H9 (cell line): Measurements from ENCODE around the gene PTPRH. TPM values are rescaled to one million over a fixed set of nuclear protein-coding genes. Genes with fewer than 3 reads are reported as not detected.

Experiments used
- DNase-seq: peaks from one replicate; pipeline ENCODE4 v3.0.0-alpha.2; 2017
- H2AFZ ChIP-seq: one replicate; pipeline ENCODE4 v1.6.1; 2013; ENCODE audit warnings: mild to moderate bottlenecking, low read length, control low read depth, moderate library complexity
- H2AK5ac ChIP-seq: 2 replicates; pipeline ENCODE4 v1.6.1; 2013; ENCODE audit warnings: low read length, control low read depth, mixed read lengths; ENCODE audit not compliant: insufficient read length
- H2BK120ac ChIP-seq: one replicate; pipeline ENCODE4 v1.6.1; 2013; ENCODE audit warnings: low read depth, mild to moderate bottlenecking, low read length, control low read depth, inconsistent platforms; ENCODE audit not compliant: poor library complexity, severe bottlenecking
- H2BK12ac ChIP-seq: 2 replicates; pipeline ENCODE4 v1.6.1; 2013; ENCODE audit warnings: low read length, control low read depth, mixed read lengths, low read depth; ENCODE audit not compliant: insufficient read length
- H2BK15ac ChIP-seq: 2 replicates; pipeline ENCODE4 v1.6.1; 2013; ENCODE audit warnings: low read depth, low read length, control low read depth
- H2BK20ac ChIP-seq: one replicate; pipeline ENCODE4 v1.6.1; 2013; ENCODE audit warnings: low read depth, mild to moderate bottlenecking, low read length, control low read depth, inconsistent platforms; ENCODE audit not compliant: poor library complexity, severe bottlenecking
- H2BK5ac ChIP-seq: 2 replicates; pipeline ENCODE4 v1.6.1; 2013; ENCODE audit warnings: low read length, control low read depth, mixed read lengths; ENCODE audit not compliant: insufficient read length
- H3K14ac ChIP-seq: 2 replicates; pipeline ENCODE4 v1.6.1; 2013; ENCODE audit warnings: low read length, control low read depth; ENCODE audit not compliant: insufficient read depth
- H3K18ac ChIP-seq: 2 replicates; pipeline ENCODE4 v1.6.1; 2013; ENCODE audit warnings: low read depth, mild to moderate bottlenecking, mixed read lengths, low read length, control low read depth; ENCODE audit not compliant: insufficient read length
- H3K23ac ChIP-seq: 2 replicates; pipeline ENCODE4 v1.6.1; 2013; ENCODE audit warnings: low read length, control low read depth, mixed read lengths, low read depth; ENCODE audit not compliant: insufficient read length
- H3K23me2 ChIP-seq: 2 replicates; pipeline ENCODE4 v1.6.1; 2013; ENCODE audit warnings: low read depth, mild to moderate bottlenecking, mixed read lengths, low read length, control low read depth; ENCODE audit not compliant: insufficient read length, poor library complexity, severe bottlenecking
- H3K27ac ChIP-seq: 2 replicates; pipeline ENCODE4 v1.5.1; 2013; ENCODE audit warnings: low read length, control low read depth, mixed read lengths, low read depth; ENCODE audit not compliant: insufficient read length
- H3K27me3 ChIP-seq: 2 replicates; pipeline ENCODE4 v1.6.1; 2013; ENCODE audit warnings: low read length, control low read depth, inconsistent platforms; ENCODE audit not compliant: insufficient read depth
- H3K4ac ChIP-seq: 2 replicates; pipeline ENCODE4 v1.6.1; 2013; ENCODE audit warnings: low read depth, mild to moderate bottlenecking, control low read depth, inconsistent platforms, low read length, moderate library complexity
- H3K4me1 ChIP-seq: 2 replicates; pipeline ENCODE4 v1.6.1; 2013; ENCODE audit warnings: low read length, control low read depth, inconsistent platforms; ENCODE audit not compliant: insufficient read depth
- H3K4me2 ChIP-seq: 2 replicates; pipeline ENCODE4 v1.6.1; 2013; ENCODE audit warnings: low read length, control low read depth, mixed read lengths; ENCODE audit not compliant: insufficient read length, insufficient read depth
- H3K56ac ChIP-seq: 2 replicates; pipeline ENCODE4 v1.6.1; 2013; ENCODE audit warnings: low read depth, mild to moderate bottlenecking, mixed read lengths, low read length, control low read depth; ENCODE audit not compliant: insufficient read length
- H3K79me1 ChIP-seq: 2 replicates; pipeline ENCODE4 v1.6.1; 2013; ENCODE audit warnings: low read depth, mild to moderate bottlenecking, moderate library complexity, low read length, control low read depth, inconsistent platforms; ENCODE audit not compliant: insufficient read depth, poor library complexity, severe bottlenecking
- H3K79me2 ChIP-seq: 2 replicates; pipeline ENCODE4 v1.6.1; 2013; ENCODE audit warnings: low read length, control low read depth, inconsistent platforms; ENCODE audit not compliant: insufficient read depth
- H3K9ac ChIP-seq: 2 replicates; pipeline ENCODE4 v1.6.1; 2013; ENCODE audit warnings: low read length, control low read depth, mixed read lengths; ENCODE audit not compliant: insufficient read length; ENCODE audit errors: extremely low read depth
- H3K9me3 ChIP-seq: one replicate; pipeline ENCODE4 v1.6.1; 2013; ENCODE audit warnings: low read depth, low read length, inconsistent platforms; ENCODE audit not compliant: control insufficient read depth
- H3T11ph ChIP-seq: one replicate; pipeline ENCODE4 v1.6.1; 2013; ENCODE audit warnings: mild to moderate bottlenecking, low read length, control low read depth, inconsistent platforms
- H4K20me1 ChIP-seq: one replicate; pipeline ENCODE4 v1.6.1; 2013; ENCODE audit not compliant: control insufficient read depth, insufficient read length, insufficient read depth
- H4K5ac ChIP-seq: 2 replicates; pipeline ENCODE4 v1.6.1; 2013; ENCODE audit warnings: low read depth, mild to moderate bottlenecking, mixed read lengths, low read length, control low read depth; ENCODE audit not compliant: insufficient read length
- H4K8ac ChIP-seq: replicated peaks from 2 replicates; pipeline ENCODE4 v1.6.1; 2013; ENCODE audit warnings: low read length, control low read depth, mixed read lengths, low read depth; ENCODE audit not compliant: insufficient read length
- H4K91ac ChIP-seq: 2 replicates; pipeline ENCODE4 v1.6.1; 2013; ENCODE audit warnings: low read depth, mild to moderate bottlenecking, moderate library complexity, mixed read lengths, low read length, control low read depth; ENCODE audit not compliant: insufficient read length
- H3K27ac Mint-ChIP-seq, 3 experiments: 2 replicates in 2 of 3; 3 replicates in 1 of 3; pipeline ENCODE4 v1.8.0; 2020 to 2021; ENCODE audit warnings: mixed read lengths in 3 of 3, mild to moderate bottlenecking in 1 of 3, moderate library complexity in 1 of 3
- H3K27me3 Mint-ChIP-seq: 2 replicates; pipeline ENCODE4 v1.8.0; 2021; ENCODE audit warnings: low read depth, mild to moderate bottlenecking, moderate library complexity, mixed read lengths
- H3K36me3 Mint-ChIP-seq, 3 experiments: 2 replicates in 2 of 3; 3 replicates in 1 of 3; pipeline ENCODE4 v1.8.0; 2020 to 2021; ENCODE audit warnings: low read depth in 3 of 3, mixed read lengths in 3 of 3; ENCODE audit not compliant: insufficient read depth in 1 of 3
- H3K4me1 Mint-ChIP-seq, 2 experiments: 2 replicates each; pipeline ENCODE4 v1.8.0; 2020; ENCODE audit warnings: mixed read lengths in 2 of 2
- H3K4me3 Mint-ChIP-seq, 2 experiments: 2 replicates in 1 of 2; 3 replicates in 1 of 2; pipeline ENCODE4 v1.8.0; 2020 to 2021; ENCODE audit warnings: mild to moderate bottlenecking in 2 of 2, mixed read lengths in 2 of 2, moderate library complexity in 1 of 2
- H3K9me3 Mint-ChIP-seq, 2 experiments: 2 replicates in 1 of 2; 3 replicates in 1 of 2; pipeline ENCODE4 v1.8.0; 2020; ENCODE audit warnings: mild to moderate bottlenecking in 2 of 2, mixed read lengths in 2 of 2, moderate library complexity in 1 of 2
- WGBS: extraction: QIAGEN DNeasy Blood & Tissue Kit; methylation state at CpG from one replicate; pipeline ENCODE4 v1.1.7; 2013; ENCODE audit warnings: missing lambda C conversion rate, low lambda C conversion rate, mixed read lengths; ENCODE audit not compliant: insufficient read length; ENCODE audit errors: extremely low coverage; 5-methylcytosine and 5-hydroxymethylcytosine counted together
- total RNA-seq: library from RNA; stranded (reverse); gene quantifications from 2 replicates; pipeline ENCODE4 v1.2.1, GENCODE V29; 2021
- TF ChIP-seq, protein P1 (sequence below): fragments of 200-600 bp; sonication (generic); conservative IDR thresholded peaks from 3 replicates; pipeline ENCODE4 v1.8.0; 2021; ENCODE audit warnings: antibody characterized with exemption, mild to moderate bottlenecking

Gene PTPRH
- total RNA-seq, 1 experiment from 2014 or later, result 0.24 TPM

- no peak for DNase-seq
- Histone ChIP-seq H3K9me3 (no peaks in the 10 kb centered on the region), H2BK12ac (no peak overlapping the region), H3K27me3 (no peaks in the 10 kb centered on the region), H3K4ac (no peak overlapping the region), H4K5ac (no peak overlapping the region), H2BK15ac (no peak overlapping the region), H3K79me1 (no peaks in the 10 kb centered on the region), H3K4me2 (no peak overlapping the region), H3T11ph (no peak overlapping the region), H2BK5ac (no peak overlapping the region), H3K23ac (no peak overlapping the region), H3K79me2 (no peaks in the 10 kb centered on the region), H2AK5ac (no peak overlapping the region), H4K91ac (no peak overlapping the region), H2BK20ac (no peak overlapping the region), H3K27ac (no peak overlapping the region), H4K8ac (no peak overlapping the region), H2BK120ac (no peak overlapping the region), H3K23me2 (no peaks in the 10 kb centered on the region), H3K14ac (no peak overlapping the region; the same call in 1 of the 2 replicates), H3K18ac (no peak overlapping the region), H3K56ac (no peak overlapping the region), H2AFZ (no peak overlapping the region), H3K9ac (no peak overlapping the region), H4K20me1 (no peaks in the 10 kb centered on the region), H3K4me1 (no peaks in the 10 kb centered on the region)
- TF ChIP-seq, protein P1, sequence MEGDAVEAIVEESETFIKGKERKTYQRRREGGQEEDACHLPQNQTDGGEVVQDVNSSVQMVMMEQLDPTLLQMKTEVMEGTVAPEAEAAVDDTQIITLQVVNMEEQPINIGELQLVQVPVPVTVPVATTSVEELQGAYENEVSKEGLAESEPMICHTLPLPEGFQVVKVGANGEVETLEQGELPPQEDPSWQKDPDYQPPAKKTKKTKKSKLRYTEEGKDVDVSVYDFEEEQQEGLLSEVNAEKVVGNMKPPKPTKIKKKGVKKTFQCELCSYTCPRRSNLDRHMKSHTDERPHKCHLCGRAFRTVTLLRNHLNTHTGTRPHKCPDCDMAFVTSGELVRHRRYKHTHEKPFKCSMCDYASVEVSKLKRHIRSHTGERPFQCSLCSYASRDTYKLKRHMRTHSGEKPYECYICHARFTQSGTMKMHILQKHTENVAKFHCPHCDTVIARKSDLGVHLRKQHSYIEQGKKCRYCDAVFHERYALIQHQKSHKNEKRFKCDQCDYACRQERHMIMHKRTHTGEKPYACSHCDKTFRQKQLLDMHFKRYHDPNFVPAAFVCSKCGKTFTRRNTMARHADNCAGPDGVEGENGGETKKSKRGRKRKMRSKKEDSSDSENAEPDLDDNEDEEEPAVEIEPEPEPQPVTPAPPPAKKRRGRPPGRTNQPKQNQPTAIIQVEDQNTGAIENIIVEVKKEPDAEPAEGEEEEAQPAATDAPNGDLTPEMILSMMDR, result no peak
- WGBS, result no CpG with 5 or more reads among the region's 25 CpGs
- H3K4me1 Mint-ChIP-seq, result peaks cover 16 to 35% of the 10 kb centered on the region in 2 experiments
- no peaks in the 10 kb centered on the region for H3K9me3 Mint-ChIP-seq
- peak overlapping the region in 1 of 3 experiments; percentile 55; a peak in 1 of 7 replicates for H3K27ac Mint-ChIP-seq
- no peak overlapping the region; a peak in 1 of 5 replicates for H3K4me3 Mint-ChIP-seq
- H3K36me3 Mint-ChIP-seq, result peaks cover 10 to 51% (median 27%) of the 10 kb centered on the region in 3 experiments
- no peaks in the 10 kb centered on the region for H3K27me3 Mint-ChIP-seq
Measured at GRCh38 chr19:55133639-55134444, 75.5 kb downstream of the PTPRH start.
